NCI-H2227 treated with DMSO at 0.1 percent for 48 hours (cell line): ENCODE data around the gene TOMM40L.
"Not testable (repeated sequence)": the region's sequence is repeated elsewhere in the genome, so short reads cannot be mapped to it uniquely, and the experiment has no call there.

Experiments used
- DNase-seq: peaks from one replicate; lab custom pipeline; 2025; lab: John Stamatoyannopoulos, UW

TOMM40L gene

GRCh38 chr1:161222175-161223019 is 3.5 kb upstream of the TOMM40L start:
- DNase-seq: no peak

- DNase-seq: no peak
These were observed 1.8 kb upstream of the TOMM40L start for GRCh38 chr1:161223805-161224694.

GRCh38 chr1:161224695-161225087 is 1.2 kb upstream of the TOMM40L start:
- not testable (repeated sequence) for DNase-seq

GRCh38 chr1:161225178-161225533 is 704 bp upstream of the TOMM40L start:
- no peak for DNase-seq

GRCh38 chr1:161226320-161226711 is 456 bp downstream of the TOMM40L start:
- no peak for DNase-seq

- DNase-seq: no peak
These were observed 899 bp downstream of the TOMM40L start for GRCh38 chr1:161226759-161227158.

GRCh38 chr1:161227196-161227871 is 1.5 kb downstream of the TOMM40L start:
- DNase-seq: peak; percentile 49

- no peak for DNase-seq
These were observed 2.2 kb downstream of the TOMM40L start for GRCh38 chr1:161228032-161228431.

GRCh38 chr1:161229896-161230295 is 4.0 kb downstream of the TOMM40L start:
- DNase-seq: no peak

- no peak for DNase-seq
These were observed 4.9 kb downstream of the TOMM40L start for GRCh38 chr1:161230762-161231161.

- no peak for DNase-seq
These were observed 7.2 kb downstream of the TOMM40L start for GRCh38 chr1:161233102-161233501.

GRCh38 chr1:161235957-161236775 is 10.3 kb downstream of the TOMM40L start:
- DNase-seq: no peak

GRCh38 chr1:161238039-161238473 is 12.2 kb downstream of the TOMM40L start, which contains the start of gene NR1I3:
TSS of gene NR1I3 (minus strand) at chr1:161238203. CDS start at chr1:161236565, 1,638 bp downstream.
- DNase-seq: no peak

GRCh38 chr1:161241682-161242081 is 15.8 kb downstream of the TOMM40L start:
- no peak for DNase-seq

- DNase-seq: no peak
These were observed 16.5 kb downstream of the TOMM40L start for GRCh38 chr1:161242313-161242712.

- no peak for DNase-seq
These were observed 19.0 kb downstream of the TOMM40L start for GRCh38 chr1:161244888-161245287.

- DNase-seq: not testable (repeated sequence)
These were observed 24.2 kb downstream of the TOMM40L start for GRCh38 chr1:161250100-161250499.

- no peak for DNase-seq
These were observed 25.0 kb downstream of the TOMM40L start for GRCh38 chr1:161250829-161251228.

GRCh38 chr1:161251579-161251978 is 25.7 kb downstream of the TOMM40L start:
- no peak for DNase-seq

GRCh38 chr1:161255302-161255701 is 29.4 kb downstream of the TOMM40L start:
- not testable (repeated sequence) for DNase-seq

- DNase-seq: not testable (repeated sequence)
These were observed 30.2 kb downstream of the TOMM40L start for GRCh38 chr1:161255955-161256520.
